Neural crest cell (in vitro differentiated cells): ENCODE measurements around the gene CACNA2D1. TPM values are rescaled to one million over a fixed set of nuclear protein-coding genes. Genes with fewer than 3 reads are reported as not detected.

Source experiments
- DNase-seq: peaks from one replicate; pipeline ENCODE4 v3.0.0; 2021; ENCODE audit warnings: low read depth, mixed read lengths, low spot score
- H3K27ac Mint-ChIP-seq: one replicate; pipeline ENCODE4 v1.8.0; 2021; ENCODE audit warnings: mild to moderate bottlenecking, mixed read lengths; ENCODE audit not compliant: unreplicated experiment
- H3K27me3 Mint-ChIP-seq: 2 replicates; pipeline ENCODE4 v1.8.0; 2021; ENCODE audit warnings: low read depth, mild to moderate bottlenecking, mixed read lengths
- H3K36me3 Mint-ChIP-seq: 2 replicates; pipeline ENCODE4 v1.8.0; 2021; ENCODE audit warnings: low read depth, mild to moderate bottlenecking, mixed read lengths
- H3K4me1 Mint-ChIP-seq: 2 replicates; pipeline ENCODE4 v1.8.0; 2021; ENCODE audit warnings: mixed read lengths
- H3K4me3 Mint-ChIP-seq: one replicate; pipeline ENCODE4 v1.8.0; 2021; ENCODE audit warnings: mild to moderate bottlenecking, mixed read lengths
- H3K9me3 Mint-ChIP-seq: 2 replicates; pipeline ENCODE4 v1.8.0; 2021; ENCODE audit warnings: mixed read lengths
- total RNA-seq: library from RNA; stranded (reverse); gene quantifications from 2 replicates; pipeline ENCODE4 v1.2.1, GENCODE V29; 2021
- TF ChIP-seq, protein P1 (sequence below): fragments of 200-600 bp; sonication (generic); conservative IDR thresholded peaks from 2 replicates; pipeline ENCODE4 v1.5.0; 2021; ENCODE audit warnings: antibody characterized with exemption, mild to moderate bottlenecking

The CACNA2D1 gene
- total RNA-seq, 1 donor from 2014 or later: 4.5 TPM

DNA sequence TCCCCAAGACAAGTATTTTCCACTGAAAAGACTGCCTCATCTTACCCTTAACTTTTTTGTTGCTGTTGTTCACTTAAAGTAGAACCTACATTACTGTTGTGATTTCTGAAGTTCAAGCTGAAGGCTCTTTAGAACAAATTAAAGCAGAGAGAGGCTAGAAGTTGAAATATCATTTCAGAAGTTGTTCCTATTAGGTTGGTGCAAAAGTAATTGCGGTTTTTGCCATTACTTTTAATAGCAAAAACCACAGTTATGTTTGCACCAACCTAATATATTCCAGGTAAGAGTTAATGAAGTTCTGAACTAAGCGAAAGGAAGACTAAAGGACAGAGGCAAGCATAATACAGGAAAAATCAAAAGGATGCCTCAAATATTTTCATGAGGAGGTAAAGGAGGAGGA lies 153.7 kb downstream of the CACNA2D1 start:
- peaks cover 6% of the 10 kb centered on the region for H3K36me3 Mint-ChIP-seq
- TF ChIP-seq, protein P1, sequence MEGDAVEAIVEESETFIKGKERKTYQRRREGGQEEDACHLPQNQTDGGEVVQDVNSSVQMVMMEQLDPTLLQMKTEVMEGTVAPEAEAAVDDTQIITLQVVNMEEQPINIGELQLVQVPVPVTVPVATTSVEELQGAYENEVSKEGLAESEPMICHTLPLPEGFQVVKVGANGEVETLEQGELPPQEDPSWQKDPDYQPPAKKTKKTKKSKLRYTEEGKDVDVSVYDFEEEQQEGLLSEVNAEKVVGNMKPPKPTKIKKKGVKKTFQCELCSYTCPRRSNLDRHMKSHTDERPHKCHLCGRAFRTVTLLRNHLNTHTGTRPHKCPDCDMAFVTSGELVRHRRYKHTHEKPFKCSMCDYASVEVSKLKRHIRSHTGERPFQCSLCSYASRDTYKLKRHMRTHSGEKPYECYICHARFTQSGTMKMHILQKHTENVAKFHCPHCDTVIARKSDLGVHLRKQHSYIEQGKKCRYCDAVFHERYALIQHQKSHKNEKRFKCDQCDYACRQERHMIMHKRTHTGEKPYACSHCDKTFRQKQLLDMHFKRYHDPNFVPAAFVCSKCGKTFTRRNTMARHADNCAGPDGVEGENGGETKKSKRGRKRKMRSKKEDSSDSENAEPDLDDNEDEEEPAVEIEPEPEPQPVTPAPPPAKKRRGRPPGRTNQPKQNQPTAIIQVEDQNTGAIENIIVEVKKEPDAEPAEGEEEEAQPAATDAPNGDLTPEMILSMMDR: no peak
- peaks cover 36% of the 10 kb centered on the region for H3K4me1 Mint-ChIP-seq
- no peak for DNase-seq
- H3K27me3 Mint-ChIP-seq: peaks cover 7% of the 10 kb centered on the region
- H3K27ac Mint-ChIP-seq: no peak overlapping the region
- no peak overlapping the region for H3K4me3 Mint-ChIP-seq
- H3K9me3 Mint-ChIP-seq: peaks cover 3% of the 10 kb centered on the region

GRCh38 chr7:82289152-82289535 lies 154.4 kb downstream of the CACNA2D1 start:
- TF ChIP-seq, protein P1: no peak
- no peak overlapping the region for H3K4me3 Mint-ChIP-seq
- no peak for DNase-seq
- peaks cover 7% of the 10 kb centered on the region for H3K27me3 Mint-ChIP-seq
- H3K4me1 Mint-ChIP-seq: peaks cover 39% of the 10 kb centered on the region
- H3K9me3 Mint-ChIP-seq: peaks cover 3% of the 10 kb centered on the region
- no peak overlapping the region for H3K27ac Mint-ChIP-seq
- peaks cover 7% of the 10 kb centered on the region for H3K36me3 Mint-ChIP-seq

GRCh38 chr7:82286798-82287140 lies 156.8 kb downstream of the CACNA2D1 start:
- Mint-ChIP-seq H3K4me1 (peaks cover 39% of the 10 kb centered on the region), H3K27me3 (peaks cover 7% of the 10 kb centered on the region), H3K9me3 (no peaks in the 10 kb centered on the region), H3K36me3 (peaks cover 4% of the 10 kb centered on the region), H3K27ac (no peak overlapping the region), H3K4me3 (no peak overlapping the region)
- TF ChIP-seq, protein P1: no peak
- no peak for DNase-seq

DNA sequence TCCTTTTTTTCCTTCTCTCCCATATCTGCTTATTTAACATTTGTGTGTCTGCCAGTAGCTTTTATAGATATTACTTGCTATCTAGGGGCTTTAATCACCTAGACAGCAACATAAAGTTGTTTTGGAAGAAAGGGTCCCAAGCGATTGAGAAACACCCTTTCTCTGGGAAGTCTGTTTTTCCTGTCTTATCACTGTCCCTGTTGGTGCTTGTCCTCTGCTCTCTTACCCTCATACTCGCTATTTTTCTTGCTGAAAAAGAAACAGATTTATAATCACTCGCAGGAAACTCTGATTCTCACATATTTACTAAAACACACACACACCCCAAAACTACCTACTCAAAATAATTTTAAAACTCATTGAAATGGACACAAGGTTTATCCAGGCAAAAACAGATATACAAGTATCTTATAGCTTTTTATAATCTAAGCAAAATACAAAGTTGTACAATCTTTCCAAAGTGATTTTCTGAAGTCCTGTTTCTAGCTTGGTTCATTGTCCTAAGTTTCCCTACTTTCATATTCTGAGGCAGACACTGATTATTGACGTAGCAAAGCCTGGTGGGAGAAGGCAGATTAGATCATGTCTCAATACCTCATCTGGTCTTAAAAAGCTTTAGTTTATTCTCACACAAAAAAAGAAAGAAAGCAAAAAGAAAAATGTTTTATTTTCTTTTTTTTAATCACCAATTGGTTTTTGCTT lies 157.3 kb downstream of the CACNA2D1 start:
- no peak for DNase-seq
- H3K4me1 Mint-ChIP-seq: peaks cover 39% of the 10 kb centered on the region
- H3K27me3 Mint-ChIP-seq: peaks cover 7% of the 10 kb centered on the region
- no peak overlapping the region for H3K4me3 Mint-ChIP-seq
- TF ChIP-seq, protein P1: no peak
- H3K27ac Mint-ChIP-seq: no peak overlapping the region
- peaks cover 4% of the 10 kb centered on the region for H3K36me3 Mint-ChIP-seq
- no peaks in the 10 kb centered on the region for H3K9me3 Mint-ChIP-seq

DNA sequence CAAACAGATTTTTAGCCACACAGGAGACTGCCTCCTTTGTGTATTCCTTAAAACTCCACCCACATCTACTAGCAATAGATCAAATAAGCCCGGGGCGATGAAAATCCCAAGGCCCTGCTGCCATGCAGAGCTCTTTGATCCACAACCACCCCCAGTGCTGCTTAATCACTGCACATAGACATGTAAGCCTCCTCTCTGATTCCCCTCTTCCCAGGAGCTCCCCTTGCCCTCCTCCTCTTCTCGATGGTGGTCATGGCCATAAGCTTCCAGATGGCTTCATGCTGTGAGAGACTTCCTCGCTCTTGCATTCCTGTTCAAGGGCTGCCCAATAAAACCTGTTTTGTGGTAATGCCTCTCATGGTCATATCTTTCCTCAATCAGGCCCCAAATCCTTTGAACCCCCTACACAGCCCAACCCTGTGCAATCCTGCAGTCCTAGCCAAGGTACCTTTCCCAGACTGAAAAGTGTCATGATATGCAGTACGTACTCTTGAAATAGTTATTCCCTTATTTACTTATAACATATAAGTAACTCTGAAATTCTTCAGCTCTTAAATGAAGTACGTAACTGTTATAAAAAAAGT lies 158.5 kb downstream of the CACNA2D1 start:
- Mint-ChIP-seq H3K27ac (no peak overlapping the region), H3K27me3 (peaks cover 7% of the 10 kb centered on the region), H3K4me3 (no peak overlapping the region), H3K36me3 (peaks cover 4% of the 10 kb centered on the region), H3K4me1 (peaks cover 39% of the 10 kb centered on the region), H3K9me3 (no peaks in the 10 kb centered on the region)
- TF ChIP-seq, protein P1: no peak
- no peak for DNase-seq
